WTC11 (cell line): ENCODE measurements around the gene TRAF7.
"Not testable (repeated sequence)": the region's sequence is repeated elsewhere in the genome, so short reads cannot be mapped to it uniquely, and the experiment has no call there.

ENCODE experiments used
- CREB1 ChIP-seq: sonication (generic); formaldehyde crosslinking; IDR thresholded peaks from 2 replicates; pipeline ENCODE4 v1.8.0; 2023; ENCODE audit warnings: mild to moderate bottlenecking, missing genetic modification reagents
- CTCF ChIP-seq: fragments of 200-600 bp; IDR thresholded peaks from 2 replicates; pipeline ENCODE4 v1.8.0; 2022; ENCODE audit warnings: antibody characterized with exemption
- ETV6 ChIP-seq: sonication (generic); formaldehyde crosslinking; IDR thresholded peaks from 2 replicates; pipeline ENCODE4 v1.8.1; 2022; ENCODE audit warnings: mild to moderate bottlenecking, missing genetic modification reagents
- STAT6 ChIP-seq: sonication (generic); formaldehyde crosslinking; conservative IDR thresholded peaks from 2 replicates; pipeline ENCODE4 v1.8.1; 2023; ENCODE audit warnings: mild to moderate bottlenecking, low read depth, missing genetic modification reagents, moderate library complexity
- TEAD4 ChIP-seq: sonication (generic); formaldehyde crosslinking; IDR thresholded peaks from 2 replicates; pipeline ENCODE4 v1.8.0; 2022; ENCODE audit warnings: mild to moderate bottlenecking, missing genetic modification reagents
- ZNF121 ChIP-seq: sonication (generic); formaldehyde crosslinking; IDR thresholded peaks from 2 replicates; pipeline ENCODE4 v1.8.0; 2023; ENCODE audit warnings: missing genetic modification reagents
- ZNF396 ChIP-seq: fragments of 250-450 bp; sonication (Bioruptor Pico); IDR thresholded peaks from 2 replicates; pipeline ENCODE4 v1.8.0; 2021; ENCODE audit warnings: mild to moderate bottlenecking, moderate library complexity, borderline replicate concordance
- TF ChIP-seq, protein P1 (sequence below): sonication (generic); formaldehyde crosslinking; IDR thresholded peaks from 2 replicates; pipeline ENCODE4 v1.8.0; 2022; ENCODE audit warnings: mild to moderate bottlenecking, missing genetic modification reagents

GRCh38 chr16:2106211-2106610 is 49.4 kb upstream of the TRAF7 start:
- TF ChIP-seq ETV6 (CRISPR knock-in tag); CTCF; CREB1 (CRISPR knock-in tag); STAT6 (CRISPR knock-in tag); ZNF396; ZNF121 (CRISPR knock-in tag); TEAD4 (CRISPR knock-in tag): not testable (repeated sequence)
- TF ChIP-seq, protein P1, sequence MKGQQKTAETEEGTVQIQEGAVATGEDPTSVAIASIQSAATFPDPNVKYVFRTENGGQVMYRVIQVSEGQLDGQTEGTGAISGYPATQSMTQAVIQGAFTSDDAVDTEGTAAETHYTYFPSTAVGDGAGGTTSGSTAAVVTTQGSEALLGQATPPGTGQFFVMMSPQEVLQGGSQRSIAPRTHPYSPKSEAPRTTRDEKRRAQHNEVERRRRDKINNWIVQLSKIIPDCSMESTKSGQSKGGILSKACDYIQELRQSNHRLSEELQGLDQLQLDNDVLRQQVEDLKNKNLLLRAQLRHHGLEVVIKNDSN: not testable (repeated sequence)
